ENCODE results near the gene ZNF362. TPM values are rescaled to one million over a fixed set of nuclear protein-coding genes. Genes with fewer than 3 reads are reported as not detected.

The ZNF362 gene
- total and polyA plus RNA-seq, 2 of the 13 experiments (the other 11 are each of a cell fraction or from before 2014, with no cell fraction given), result 8.3 to 14.2 TPM

DNA sequence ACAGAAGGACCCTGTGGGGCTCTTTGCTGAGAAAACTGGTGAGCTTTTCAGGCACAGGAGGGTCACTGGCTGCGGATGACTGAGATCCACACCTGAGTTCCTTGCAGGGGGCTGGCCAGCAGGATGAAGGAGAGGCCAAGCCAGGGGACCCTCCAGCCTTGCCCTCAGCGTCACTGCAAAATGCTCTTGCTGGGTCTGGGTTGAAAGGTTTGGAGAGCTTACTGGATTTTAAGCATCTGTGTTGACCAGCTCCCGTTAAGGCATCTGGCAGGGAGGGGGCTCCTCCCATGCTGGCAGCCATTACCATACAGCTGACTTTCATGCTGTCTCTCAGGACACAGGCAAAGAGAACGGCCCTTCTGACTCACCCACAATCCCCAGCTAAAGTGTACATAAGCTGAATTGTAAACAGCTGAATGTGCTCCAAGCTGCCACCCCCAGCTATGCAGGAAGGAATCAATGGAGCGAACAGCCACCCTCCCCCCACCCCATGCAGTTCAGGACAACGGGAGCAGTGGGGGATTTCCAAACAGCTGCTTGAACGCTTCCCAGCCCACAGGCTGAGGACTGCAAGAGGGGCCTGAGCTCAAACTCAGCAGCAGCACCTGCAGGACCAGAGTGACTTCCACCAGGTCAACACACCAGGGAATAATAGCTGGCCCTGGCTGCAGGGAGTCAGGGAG, 85.9 kb downstream of the ZNF362 start (continued):
- TF ChIP-seq ZBED4 (CRISPR knock-in tag; IDR thresholded peaks at IDR 0.05; ENCODE audit: borderline replicate concordance), result no peak
- no peak for TF ChIP-seq CENPX (CRISPR knock-in tag; IDR thresholded peaks at IDR 0.05)
- peak; percentile 88 for TF ChIP-seq RBM22 (optimal IDR thresholded peaks at IDR 0.05; ENCODE audit: low read length)
- peak; percentile 69; the same call in 1 of the 2 replicates for TF ChIP-seq YEATS4 (CRISPR knock-in tag; IDR thresholded peaks at IDR 0.05; ENCODE audit: borderline replicate concordance)
- no peak for TF ChIP-seq ZNF589 (CRISPR knock-in tag; conservative IDR thresholded peaks at IDR 0.05)
- no peak; the same call in 1 of the 2 replicates for TF ChIP-seq ZBTB42 (CRISPR knock-in tag; IDR thresholded peaks at IDR 0.05)
- no peak for TF ChIP-seq ZNF562 (CRISPR knock-in tag; IDR thresholded peaks at IDR 0.05; ENCODE audit: borderline replicate concordance)
- peak; percentile 91 for TF ChIP-seq ONECUT2 (CRISPR knock-in tag; IDR thresholded peaks at IDR 0.05)
- TF ChIP-seq SAFB2 (CRISPR knock-in tag; IDR thresholded peaks at IDR 0.05; ENCODE audit: borderline replicate concordance, low read depth), result no peak; the same call in 1 of the 2 replicates
- TF ChIP-seq RFXANK (CRISPR knock-in tag; IDR thresholded peaks at IDR 0.05), result no peak
- peak; percentile 85 for TF ChIP-seq CCDC6 (CRISPR knock-in tag; IDR thresholded peaks at IDR 0.05)
- TF ChIP-seq POGZ (CRISPR knock-in tag; IDR thresholded peaks at IDR 0.05), result peak; percentile 86
- TF ChIP-seq KDM6A (CRISPR knock-in tag; IDR thresholded peaks at IDR 0.05; ENCODE audit: low read depth), result peak; percentile 89
- no peak for TF ChIP-seq TRAFD1 (CRISPR knock-in tag; IDR thresholded peaks at IDR 0.05; ENCODE audit: borderline replicate concordance)
- TF ChIP-seq MIER3 (CRISPR knock-in tag; IDR thresholded peaks at IDR 0.05; ENCODE audit: borderline replicate concordance), result peak; percentile 97
- TF ChIP-seq MEF2D (CRISPR knock-in tag; IDR thresholded peaks at IDR 0.05), result peak; percentile 63; the same call in 1 of the 2 replicates
- no peak for TF ChIP-seq ATAD3A (CRISPR knock-in tag; IDR thresholded peaks at IDR 0.05)
- no peak for TF ChIP-seq FOXO4 (CRISPR knock-in tag; conservative IDR thresholded peaks at IDR 0.05)
- TF ChIP-seq NRL (CRISPR knock-in tag; IDR thresholded peaks at IDR 0.05; ENCODE audit: borderline replicate concordance), result no peak
- TF ChIP-seq, protein P1, sequence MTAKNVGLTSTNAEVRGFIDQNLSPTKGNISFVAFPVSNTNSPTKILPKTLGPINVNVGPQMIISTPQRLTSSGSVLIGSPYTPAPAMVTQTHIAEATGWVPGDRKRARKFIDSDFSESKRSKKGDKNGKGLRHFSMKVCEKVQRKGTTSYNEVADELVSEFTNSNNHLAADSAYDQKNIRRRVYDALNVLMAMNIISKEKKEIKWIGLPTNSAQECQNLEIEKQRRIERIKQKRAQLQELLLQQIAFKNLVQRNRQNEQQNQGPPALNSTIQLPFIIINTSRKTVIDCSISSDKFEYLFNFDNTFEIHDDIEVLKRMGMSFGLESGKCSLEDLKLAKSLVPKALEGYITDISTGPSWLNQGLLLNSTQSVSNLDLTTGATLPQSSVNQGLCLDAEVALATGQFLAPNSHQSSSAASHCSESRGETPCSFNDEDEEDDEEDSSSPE (CRISPR knock-in tag; IDR thresholded peaks at IDR 0.05), result peak; percentile 62

All from HepG2 (cell line).